Measurements from ENCODE around the gene CDC16.
"Not testable (repeated sequence)": the region's sequence is repeated elsewhere in the genome, so short reads cannot be mapped to it uniquely, and the experiment has no call there.

The CDC16 gene

DNA sequence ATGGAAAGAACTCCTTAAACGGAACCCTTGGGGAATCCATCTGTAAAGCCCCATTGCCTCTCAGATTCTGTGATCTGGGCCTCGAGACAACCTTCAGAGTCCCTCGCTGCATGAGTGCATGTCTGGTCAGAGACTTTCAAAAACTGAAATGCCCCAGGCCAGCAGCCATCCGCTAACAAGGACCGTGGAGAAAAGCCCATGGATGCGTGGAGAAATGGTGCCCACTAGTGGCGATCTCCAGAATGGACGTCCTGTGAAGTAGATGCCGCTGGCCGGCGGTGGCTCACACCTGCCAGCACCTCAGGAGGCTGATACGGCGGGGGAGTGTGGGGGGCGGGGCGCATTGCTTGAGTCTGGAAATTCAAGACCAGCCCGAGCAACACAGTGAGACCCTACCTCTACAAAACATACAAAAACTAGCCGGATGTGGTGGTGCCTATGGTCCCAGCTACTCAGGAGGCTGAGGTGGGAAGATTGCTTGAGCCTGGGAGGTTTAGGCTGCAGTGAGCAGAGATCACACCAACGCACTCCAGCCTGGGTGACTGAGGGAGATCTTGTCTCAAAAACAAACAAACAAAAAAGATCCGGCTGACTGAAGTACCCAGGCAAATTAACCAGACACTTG is 7.9 kb upstream of the CDC16 start:
- peak; percentile 75 for DNase-seq

- DNase-seq, result no peak
Measured at GRCh38 chr13:114227528-114227927, 7.2 kb upstream of the CDC16 start.

DNA sequence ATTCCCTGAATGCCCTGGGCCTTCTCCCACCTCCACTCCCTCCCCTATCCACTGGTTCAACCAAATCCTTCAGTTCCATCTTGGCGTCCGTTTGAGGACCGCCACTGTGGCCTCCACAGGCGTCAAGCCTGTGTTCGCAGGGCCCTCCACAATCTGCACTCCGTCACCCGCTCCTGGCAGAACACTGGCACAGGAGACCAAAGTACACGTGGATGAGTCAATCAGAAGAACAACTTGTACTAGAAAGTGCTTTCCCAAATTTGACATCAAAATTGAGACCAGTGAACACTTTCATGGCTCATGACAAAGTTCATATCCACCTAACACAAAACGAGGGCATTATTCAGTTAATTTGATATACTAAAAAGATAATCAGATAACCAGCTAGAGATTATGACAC is 6.5 kb upstream of the CDC16 start:
- no peak for DNase-seq

DNA sequence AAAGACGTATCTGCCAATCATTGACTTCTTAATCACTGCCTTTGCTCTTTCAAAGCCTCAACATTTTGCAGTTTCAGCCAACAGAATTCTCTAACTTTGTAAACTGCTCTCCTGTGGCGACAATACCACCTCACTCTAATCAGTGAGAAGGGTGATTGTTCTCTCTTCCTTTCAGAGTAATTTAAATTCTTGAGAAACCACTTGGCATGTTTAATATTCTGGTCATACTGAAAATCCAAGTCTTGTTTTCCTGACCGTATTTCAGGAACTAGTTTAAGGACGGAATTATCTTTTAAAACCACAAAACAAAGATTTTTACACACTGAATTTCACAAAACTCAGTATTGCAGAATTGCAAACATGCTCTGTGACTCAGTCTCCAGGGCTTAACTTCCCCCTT is 5.2 kb upstream of the CDC16 start:
- no peak for DNase-seq

GRCh38 chr13:114230117-114230516 is 4.6 kb upstream of the CDC16 start:
- DNase-seq, result no peak

DNA sequence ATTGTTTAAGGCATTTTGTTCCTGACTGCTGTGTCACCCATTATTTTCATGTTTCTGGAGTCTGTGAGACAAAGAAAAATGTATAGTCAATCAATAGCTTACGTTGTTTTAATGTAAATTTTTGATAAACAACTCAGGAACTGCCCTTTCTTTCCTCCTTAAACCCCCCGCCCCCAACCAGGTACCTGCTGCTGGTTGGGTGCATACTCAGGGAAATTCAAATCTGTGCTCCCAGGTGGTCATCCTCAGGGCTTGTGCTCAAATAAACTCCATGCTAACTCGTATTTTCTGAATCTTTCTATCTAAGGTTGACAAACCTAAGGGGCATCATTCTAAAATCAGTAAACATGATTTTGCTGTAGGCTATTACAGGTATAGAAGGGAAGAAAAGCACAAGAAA is 4.1 kb upstream of the CDC16 start:
- DNase-seq, result no peak

- DNase-seq, result no peak
Measured at GRCh38 chr13:114231886-114232285, 2.8 kb upstream of the CDC16 start.

DNA sequence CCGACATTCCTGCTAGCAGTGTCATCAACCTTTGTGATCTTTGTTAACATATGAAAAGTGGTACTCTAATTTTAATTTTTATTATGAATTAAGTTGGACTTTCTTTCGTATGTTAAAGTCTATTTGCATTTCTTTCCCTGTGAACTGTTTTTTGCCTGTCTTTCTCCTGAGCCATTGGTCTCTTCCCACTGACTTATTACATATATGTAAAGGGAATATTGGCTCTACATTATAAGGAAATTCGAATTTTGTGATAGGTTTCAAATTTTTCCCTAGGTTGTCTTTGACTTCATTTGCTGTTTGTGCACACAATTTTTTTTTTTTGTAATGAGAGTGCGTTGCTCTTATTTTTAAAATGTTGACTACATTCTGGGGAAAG is 442 bp upstream of the CDC16 start:
- no peak for DNase-seq

- no peak for DNase-seq
Measured at GRCh38 chr13:114235697-114236096, 1.0 kb downstream of the CDC16 start.

GRCh38 chr13:114236227-114236626 is 1.5 kb downstream of the CDC16 start:
- no peak for DNase-seq

- DNase-seq, result no peak
Measured at GRCh38 chr13:114237415-114238112, 2.9 kb downstream of the CDC16 start.

GRCh38 chr13:114241918-114242317 is 7.2 kb downstream of the CDC16 start:
- DNase-seq, result no peak

DNA sequence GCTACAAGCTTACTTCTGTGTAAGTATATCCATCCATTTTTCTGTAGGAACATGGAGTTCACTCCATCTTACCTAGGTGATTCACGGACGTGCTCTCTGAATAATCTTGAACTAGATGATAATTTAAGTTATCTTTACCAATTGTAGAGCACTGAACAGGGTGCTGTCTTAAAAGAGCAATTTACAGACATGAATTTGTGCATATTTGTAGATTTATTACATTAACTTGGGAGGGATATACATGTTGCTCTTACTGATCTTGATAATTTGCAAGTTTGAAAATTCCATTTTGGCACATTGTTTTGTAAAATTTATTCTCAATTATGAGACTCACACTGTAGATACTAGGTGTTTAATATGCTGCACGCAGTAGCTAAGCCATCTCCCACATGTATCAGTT is 9.3 kb downstream of the CDC16 start:
- no peak for DNase-seq

- DNase-seq, result no peak
Measured at GRCh38 chr13:114244637-114245036, 9.9 kb downstream of the CDC16 start.

- no peak for DNase-seq
Measured at GRCh38 chr13:114248011-114248410, 13.3 kb downstream of the CDC16 start.

- no peak for DNase-seq
Measured at GRCh38 chr13:114249077-114249476, 14.4 kb downstream of the CDC16 start.

GRCh38 chr13:114251639-114252440 is 17.1 kb downstream of the CDC16 start:
- DNase-seq, result not testable (repeated sequence)

DNA sequence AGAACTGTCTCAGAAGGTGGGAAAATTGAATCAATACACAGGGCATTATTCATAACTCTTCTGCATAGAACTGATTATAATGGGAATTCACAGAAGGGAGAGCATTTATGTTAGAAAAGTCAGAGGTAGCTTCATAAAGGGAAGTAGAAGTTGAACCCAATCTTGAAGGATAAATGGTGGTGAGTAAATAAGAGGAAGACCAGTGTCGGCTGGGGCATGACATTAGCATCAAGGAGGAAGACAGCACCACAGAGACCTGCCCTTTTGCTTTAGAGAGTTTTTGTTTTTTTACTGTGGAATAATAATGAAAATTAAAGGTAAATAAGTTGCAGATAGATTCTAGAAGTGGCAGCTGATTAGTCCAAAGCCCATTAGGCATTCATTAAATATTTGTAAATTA is 21.9 kb downstream of the CDC16 start:
- DNase-seq, result no peak

GRCh38 chr13:114257014-114257413 is 22.3 kb downstream of the CDC16 start:
- DNase-seq, result no peak

- DNase-seq, result no peak
Measured at GRCh38 chr13:114258589-114258988, 23.9 kb downstream of the CDC16 start.

GRCh38 chr13:114259374-114259773 is 24.7 kb downstream of the CDC16 start:
- DNase-seq, result no peak

- no peak for DNase-seq
Measured at GRCh38 chr13:114259974-114260373, 25.3 kb downstream of the CDC16 start.

DNA sequence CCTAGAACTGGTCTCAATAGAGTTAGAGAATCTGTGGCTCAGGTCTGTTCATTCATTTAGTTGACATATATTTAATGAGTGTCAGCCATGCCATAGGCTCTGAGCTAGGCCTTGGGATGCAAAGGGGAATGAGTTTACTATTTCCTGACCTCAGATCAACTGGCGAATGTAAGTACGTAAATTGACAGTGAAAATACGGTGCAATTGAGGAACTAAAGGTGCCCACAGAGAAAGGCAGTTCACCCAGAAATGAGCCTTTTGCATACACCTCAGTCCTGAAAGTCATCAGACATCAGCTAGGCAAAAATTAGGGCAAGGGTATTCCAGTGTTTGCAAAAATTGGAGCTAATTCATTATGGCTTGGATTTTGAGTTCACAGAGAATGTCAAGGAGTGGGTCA is 26.1 kb downstream of the CDC16 start:
- DNase-seq, result no peak

All from right kidney (tissue), 1 donor.